GM23338 (cell line): ENCODE data around the gene MAPKAPK2. TPM values are rescaled to one million over a fixed set of nuclear protein-coding genes. Genes with fewer than 3 reads are reported as not detected.

Experiments
- ATAC-seq: fragments of 200-7000 bp; cut with Tn5 transposase; 3 replicates; pipeline ENCODE4 v1.9.1; 2020
- DNase-seq: peaks from one replicate; pipeline ENCODE4 v3.0.0-alpha.2; 2015; ENCODE audit warnings: low spot score
- H2AFZ ChIP-seq: fragments of 200-600 bp; sonication (generic); 2 replicates; pipeline ENCODE4 v1.8.0; 2016; ENCODE audit warnings: antibody characterized with exemption, mild to moderate bottlenecking, moderate library complexity
- H3F3A ChIP-seq: fragments of 200-600 bp; sonication (generic); replicated peaks from 2 replicates; pipeline ENCODE4 v1.8.0; 2017; ENCODE audit warnings: antibody characterized with exemption, mixed run types, low read depth
- H3K27ac ChIP-seq: fragments of 200-600 bp; sonication (generic); 2 replicates; pipeline ENCODE4 v1.6.1; 2016; ENCODE audit warnings: low read depth
- H3K27me3 ChIP-seq: fragments of 200-600 bp; sonication (generic); 2 replicates; pipeline ENCODE4 v1.8.0; 2016; ENCODE audit warnings: mild to moderate bottlenecking, mixed run types, moderate library complexity; ENCODE audit not compliant: insufficient read depth
- H3K36me3 ChIP-seq: fragments of 200-600 bp; sonication (generic); 2 replicates; pipeline ENCODE4 v1.8.0; 2016; ENCODE audit warnings: mild to moderate bottlenecking; ENCODE audit not compliant: insufficient read depth
- H3K4me1 ChIP-seq: fragments of 200-600 bp; sonication (generic); 2 replicates; pipeline ENCODE4 v1.8.0; 2016; ENCODE audit warnings: mild to moderate bottlenecking, moderate library complexity; ENCODE audit not compliant: insufficient read depth
- H3K4me2 ChIP-seq: fragments of 200-600 bp; sonication (generic); 2 replicates; pipeline ENCODE4 v1.7.1; 2017; ENCODE audit warnings: mixed run types
- H3K4me3 ChIP-seq: fragments of 200-600 bp; sonication (generic); 2 replicates; pipeline ENCODE4 v1.6.1; 2016; ENCODE audit warnings: mixed run types
- H3K79me2 ChIP-seq: fragments of 200-600 bp; sonication (generic); replicated peaks from 2 replicates; pipeline ENCODE4 v1.8.0; 2017; ENCODE audit warnings: mild to moderate bottlenecking; ENCODE audit not compliant: insufficient read depth
- H3K9me2 ChIP-seq: fragments of 200-600 bp; sonication (generic); 2 replicates; pipeline ENCODE4 v1.8.0; 2017; ENCODE audit not compliant: insufficient read depth
- H4K20me1 ChIP-seq: fragments of 200-600 bp; sonication (generic); replicated peaks from 2 replicates; pipeline ENCODE4 v1.8.0; 2017; ENCODE audit warnings: mild to moderate bottlenecking; ENCODE audit not compliant: insufficient read depth
- H3K27ac Mint-ChIP-seq: 2 replicates; pipeline ENCODE4 v1.8.0; 2020; ENCODE audit warnings: inconsistent platforms, mild to moderate bottlenecking, moderate library complexity, mixed read lengths
- H3K27me3 Mint-ChIP-seq: 3 replicates; pipeline ENCODE4 v1.8.0; 2022; ENCODE audit warnings: low read depth, mild to moderate bottlenecking, moderate library complexity, mixed read lengths, inconsistent platforms; ENCODE audit not compliant: insufficient read depth, poor library complexity
- H3K36me3 Mint-ChIP-seq: 3 replicates; pipeline ENCODE4 v1.8.0; 2021; ENCODE audit warnings: low read depth, mild to moderate bottlenecking, inconsistent platforms, moderate library complexity, mixed read lengths
- H3K4me1 Mint-ChIP-seq: 3 replicates; pipeline ENCODE4 v1.8.0; 2020; ENCODE audit warnings: mild to moderate bottlenecking, inconsistent platforms, mixed read lengths
- H3K4me3 Mint-ChIP-seq: 3 replicates; pipeline ENCODE4 v1.8.0; 2021; ENCODE audit warnings: moderate library complexity, mild to moderate bottlenecking, inconsistent platforms, mixed read lengths
- H3K9me3 Mint-ChIP-seq: 3 replicates; pipeline ENCODE4 v1.8.0; 2020; ENCODE audit warnings: moderate library complexity, mild to moderate bottlenecking, inconsistent platforms, mixed read lengths
- CREB1 ChIP-seq: fragments of 250-450 bp; sonication (Bioruptor Pico); IDR thresholded peaks from 2 replicates; pipeline ENCODE4 v1.5.0; 2020; ENCODE audit warnings: low read depth, mild to moderate bottlenecking, moderate library complexity
- CTCF ChIP-seq, 2 experiments: fragments of 200-600 bp in 1 of 2; sonication (generic) in 1 of 2; conservative IDR thresholded peaks; 2 replicates each; pipeline versions ENCODE4 v1.5.1 to v1.6.1; 2016 to 2017; ENCODE audit warnings: antibody characterized with exemption in 2 of 2, low read depth in 2 of 2, mild to moderate bottlenecking in 2 of 2, moderate library complexity in 1 of 2
- ETS1 ChIP-seq: IDR thresholded peaks from 2 replicates; pipeline ENCODE4 v1.6.1; 2016; ENCODE audit warnings: antibody characterized with exemption
- EZH2 ChIP-seq: fragments of 200-600 bp; sonication (generic); IDR thresholded peaks from one replicate; pipeline ENCODE4 v1.8.0; 2017; ENCODE audit warnings: antibody characterized with exemption, mild to moderate bottlenecking, low read depth; ENCODE audit not compliant: unreplicated experiment
- EZH2phosphoT487 ChIP-seq: fragments of 200-600 bp; sonication (generic); IDR thresholded peaks from one replicate; pipeline ENCODE4 v1.8.1; 2018; ENCODE audit warnings: antibody characterized with exemption; ENCODE audit not compliant: unreplicated experiment
- JUNB ChIP-seq: IDR thresholded peaks from one replicate; pipeline ENCODE4 v1.6.1; 2016; ENCODE audit warnings: antibody characterized with exemption; ENCODE audit not compliant: unreplicated experiment
- NANOG ChIP-seq: IDR thresholded peaks from 2 replicates; pipeline ENCODE4 v1.6.1; 2016; ENCODE audit warnings: antibody characterized with exemption, borderline replicate concordance
- POLR2AphosphoS5 ChIP-seq: IDR thresholded peaks from 2 replicates; pipeline ENCODE4 v1.6.1; 2016; ENCODE audit warnings: antibody characterized with exemption, low read depth
- REST ChIP-seq: IDR thresholded peaks from one replicate; pipeline ENCODE4 v1.6.1; 2018; ENCODE audit warnings: antibody characterized with exemption; ENCODE audit not compliant: unreplicated experiment
- STAT1 ChIP-seq: IDR thresholded peaks from one replicate; pipeline ENCODE4 v1.6.1; 2016; ENCODE audit warnings: antibody characterized with exemption; ENCODE audit not compliant: unreplicated experiment
- ZNF114 ChIP-seq: fragments of 250-450 bp; sonication (Bioruptor Pico); IDR thresholded peaks from 2 replicates; pipeline ENCODE4 v1.5.0; 2020; ENCODE audit warnings: mild to moderate bottlenecking, moderate library complexity
- ZNF331 ChIP-seq: fragments of 250-450 bp; sonication (Bioruptor Pico); IDR thresholded peaks from 2 replicates; pipeline ENCODE4 v1.5.0; 2020; ENCODE audit warnings: low read depth, mild to moderate bottlenecking, moderate library complexity
- ZNF462 ChIP-seq: fragments of 250-450 bp; sonication (Bioruptor Pico); IDR thresholded peaks from 2 replicates; pipeline ENCODE4 v1.5.0; 2020; ENCODE audit warnings: mild to moderate bottlenecking, moderate library complexity
- polyA plus RNA-seq: library from polyadenylated mRNA; unstranded; fragments of >200 nt; fragmentation: Nextera tagmentation; extraction: Ambion mirVana; gene quantifications from 2 replicates; pipeline ENCODE4 v1.2.1, GENCODE V29; 2016
- total RNA-seq: library from RNA; depleted of rRNA; stranded (reverse); fragments of >200 nt; shearing (Covaris generic); gene quantifications from 2 replicates; pipeline ENCODE4 v1.2.3, GENCODE V29; 2014

Gene MAPKAPK2
- total and polyA plus RNA-seq, 2 experiments from 2014 or later, result 10.1 to 30.4 TPM

GRCh38 chr1:206653715-206654459, 30.8 kb upstream of the MAPKAPK2 start:
- Histone ChIP-seq H4K20me1 (peaks cover 4% of the 10 kb centered on the region; the same call in 1 of the 2 replicates), H3K27me3 (peaks cover 24% of the 10 kb centered on the region), H3K4me1 (peaks cover 13% of the 10 kb centered on the region; the same call in 1 of the 2 replicates), H3F3A (0 out of 2 replicates have a peak, but pooled peaks cover 4% of the 10 kb centered on the region), H3K9me2 (no peaks in the 10 kb centered on the region), H2AFZ (no peak overlapping the region), H3K27ac (no peak overlapping the region), H3K36me3 (no peaks in the 10 kb centered on the region), H3K4me2 (no peak overlapping the region), H3K4me3 (no peak overlapping the region), H3K79me2 (no peaks in the 10 kb centered on the region)
- no peak for TF ChIP-seq STAT1
- no peak for TF ChIP-seq ZNF462 (CRISPR knock-in tag)
- TF ChIP-seq CREB1 (CRISPR knock-in tag), result no peak
- no peak for TF ChIP-seq ZNF114
- no peak for TF ChIP-seq EZH2
- no peak for TF ChIP-seq POLR2AphosphoS5
- TF ChIP-seq ETS1, result no peak
- TF ChIP-seq JUNB, result no peak
- no peak for TF ChIP-seq REST
- no peak for TF ChIP-seq CTCF (conservative IDR thresholded peaks at IDR 0.05; ENCODE audit: low read depth in 2 of 2)
- TF ChIP-seq EZH2phosphoT487, result no peak
- no peak for TF ChIP-seq NANOG
- TF ChIP-seq ZNF331 (CRISPR knock-in tag), result no peak
- Mint-ChIP-seq H3K27me3 (peaks cover 13% of the 10 kb centered on the region), H3K36me3 (no peaks in the 10 kb centered on the region), H3K9me3 (no peaks in the 10 kb centered on the region), H3K4me3 (no peak overlapping the region), H3K27ac (no peak overlapping the region), H3K4me1 (peaks cover 11% of the 10 kb centered on the region)
- DNase-seq (no peak), ATAC-seq (no peak)
